Globus pallidus (tissue), 1 donor: ENCODE results near the gene FOXD2.
A peak's percentile ranks its signal among the peaks of the same experiment; 100 is the strongest.

Experiments
- DNase-seq: peaks from one replicate; pipeline ENCODE4 v3.0.0-alpha.2; 2015; ENCODE audit warnings: low spot score

The FOXD2 gene

GRCh38 chr1:47437447-47438164, at the start of gene FOXD2:
Gene FOXD2 (plus strand): TSS chr1:47438044. CDS start chr1:47438136, 92 bp downstream.
- peak; percentile 58 for DNase-seq

DNA sequence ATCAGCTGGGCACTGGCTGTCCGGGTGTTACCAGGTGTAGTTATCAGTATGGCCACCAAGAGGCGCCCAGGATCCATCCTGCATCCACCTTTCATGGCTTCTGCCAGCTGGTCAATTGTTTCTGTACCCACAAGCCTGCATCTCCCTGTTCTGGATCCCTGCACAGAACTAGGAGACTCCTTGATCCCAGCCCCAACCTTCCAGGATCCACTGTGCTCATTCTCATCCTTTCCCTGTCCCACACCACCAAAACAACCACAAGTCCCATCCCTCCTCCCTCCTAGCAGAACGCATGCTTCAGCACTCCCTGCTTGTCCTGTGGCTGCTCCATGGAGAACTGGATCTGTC, 49.0 kb upstream of the FOXD2 start:
- DNase-seq: peak; percentile 13

DNA sequence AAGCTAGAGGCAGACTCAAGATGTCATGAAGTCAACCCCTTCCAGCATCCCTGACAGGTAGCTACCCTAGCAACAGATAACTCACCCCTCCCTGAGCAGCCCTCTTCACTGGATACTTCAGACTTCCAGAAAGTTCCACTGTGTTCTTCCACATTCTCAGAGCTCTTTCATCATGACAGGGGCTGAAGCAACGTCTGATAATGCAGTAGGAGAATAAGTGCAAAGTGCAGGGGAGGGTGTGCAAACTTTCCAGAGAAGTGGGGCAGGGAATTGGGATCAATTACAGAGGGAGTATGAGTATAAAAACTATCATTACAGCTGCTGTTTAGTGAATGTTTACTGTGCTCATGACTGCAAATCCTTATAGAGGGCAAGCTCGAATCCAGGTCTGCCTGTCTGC, 48.1 kb upstream of the FOXD2 start:
- no peak for DNase-seq

DNA sequence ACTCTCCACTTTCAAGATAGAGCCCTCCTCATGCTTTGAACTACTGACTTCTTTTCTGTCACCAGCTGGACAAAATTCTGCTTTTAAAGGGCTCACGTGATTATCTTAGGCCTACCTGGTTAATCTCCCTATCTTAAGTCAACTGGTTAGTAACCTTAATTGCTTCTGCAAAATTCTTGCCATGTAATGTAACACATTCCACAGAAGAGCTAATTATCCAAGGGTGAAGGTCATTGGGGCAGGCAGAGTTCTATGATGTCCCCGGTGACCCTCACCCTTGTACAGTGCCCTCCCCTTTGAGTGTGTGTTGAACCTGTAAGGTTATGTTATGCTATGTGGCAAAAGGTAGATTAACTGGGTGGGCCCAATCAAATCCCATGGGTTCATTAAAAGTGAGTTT, 47.0 kb upstream of the FOXD2 start:
- no peak for DNase-seq

DNA sequence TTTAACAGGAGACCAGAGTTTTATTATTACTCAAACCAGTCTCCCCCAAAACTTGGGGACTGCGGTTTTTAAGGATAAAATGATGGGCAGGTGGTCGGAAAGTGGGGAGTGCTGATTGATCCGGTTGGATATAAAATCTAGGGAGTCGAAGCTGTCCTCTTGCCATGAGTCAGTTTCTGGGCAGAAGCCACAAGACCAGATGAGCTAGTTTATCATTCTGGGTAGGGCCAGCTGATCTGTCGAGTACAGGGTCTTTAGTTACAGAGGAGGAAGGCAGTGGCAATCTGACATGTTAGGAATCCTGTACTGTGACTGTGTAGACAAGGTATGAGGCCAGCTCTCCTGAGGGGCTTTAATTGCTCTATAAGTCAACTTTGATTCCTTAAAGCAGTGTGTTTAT, 44.7 kb upstream of the FOXD2 start:
- no peak for DNase-seq

GRCh38 chr1:47395433-47395832, 42.4 kb upstream of the FOXD2 start:
- no peak for DNase-seq

- no peak for DNase-seq
Measured at GRCh38 chr1:47396671-47397196, 41.1 kb upstream of the FOXD2 start.

- DNase-seq: no peak
Measured at GRCh38 chr1:47399138-47399845, 38.6 kb upstream of the FOXD2 start.

GRCh38 chr1:47399846-47400155, 38.0 kb upstream of the FOXD2 start:
- no peak for DNase-seq

GRCh38 chr1:47401761-47402160, 36.1 kb upstream of the FOXD2 start:
- no peak for DNase-seq

GRCh38 chr1:47402591-47402990, 35.3 kb upstream of the FOXD2 start:
- no peak for DNase-seq

- no peak for DNase-seq
Measured at GRCh38 chr1:47403321-47403910, 34.4 kb upstream of the FOXD2 start.

- DNase-seq: no peak
Measured at GRCh38 chr1:47405697-47406096, 32.1 kb upstream of the FOXD2 start.

- DNase-seq: no peak
Measured at GRCh38 chr1:47406966-47407365, 30.9 kb upstream of the FOXD2 start.

DNA sequence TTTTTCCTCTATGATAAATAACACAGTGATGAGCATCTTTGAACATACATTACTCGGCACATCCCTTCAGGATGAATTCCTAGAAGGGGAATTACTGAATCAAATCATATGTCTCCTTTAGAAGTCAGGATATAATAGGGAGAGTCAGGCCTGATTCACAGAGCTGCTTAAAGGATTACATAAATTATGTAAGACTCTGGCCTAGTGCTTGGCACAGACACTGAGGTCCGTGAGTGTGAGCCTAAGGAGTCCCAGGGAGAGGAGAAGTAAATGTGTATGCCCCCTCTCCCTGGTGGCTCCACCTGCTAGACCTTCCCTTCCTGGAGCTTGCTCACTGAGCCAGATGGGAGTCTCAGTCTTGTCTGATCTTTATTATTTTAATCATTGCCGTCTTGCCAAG, 30.4 kb upstream of the FOXD2 start:
- no peak for DNase-seq

- no peak for DNase-seq
Measured at GRCh38 chr1:47409311-47410067, 28.4 kb upstream of the FOXD2 start.

- DNase-seq: no peak
Measured at GRCh38 chr1:47410068-47410455, 27.8 kb upstream of the FOXD2 start.

- DNase-seq: no peak
Measured at GRCh38 chr1:47411436-47411835, 26.4 kb upstream of the FOXD2 start.

GRCh38 chr1:47412437-47412836, 25.4 kb upstream of the FOXD2 start:
- no peak for DNase-seq

- DNase-seq: no peak
Measured at GRCh38 chr1:47415728-47416318, 22.0 kb upstream of the FOXD2 start, which contains the start of gene FOXE3. Gene FOXE3 (plus strand): TSS chr1:47416285. CDS start chr1:47416316, 31 bp downstream.

DNA sequence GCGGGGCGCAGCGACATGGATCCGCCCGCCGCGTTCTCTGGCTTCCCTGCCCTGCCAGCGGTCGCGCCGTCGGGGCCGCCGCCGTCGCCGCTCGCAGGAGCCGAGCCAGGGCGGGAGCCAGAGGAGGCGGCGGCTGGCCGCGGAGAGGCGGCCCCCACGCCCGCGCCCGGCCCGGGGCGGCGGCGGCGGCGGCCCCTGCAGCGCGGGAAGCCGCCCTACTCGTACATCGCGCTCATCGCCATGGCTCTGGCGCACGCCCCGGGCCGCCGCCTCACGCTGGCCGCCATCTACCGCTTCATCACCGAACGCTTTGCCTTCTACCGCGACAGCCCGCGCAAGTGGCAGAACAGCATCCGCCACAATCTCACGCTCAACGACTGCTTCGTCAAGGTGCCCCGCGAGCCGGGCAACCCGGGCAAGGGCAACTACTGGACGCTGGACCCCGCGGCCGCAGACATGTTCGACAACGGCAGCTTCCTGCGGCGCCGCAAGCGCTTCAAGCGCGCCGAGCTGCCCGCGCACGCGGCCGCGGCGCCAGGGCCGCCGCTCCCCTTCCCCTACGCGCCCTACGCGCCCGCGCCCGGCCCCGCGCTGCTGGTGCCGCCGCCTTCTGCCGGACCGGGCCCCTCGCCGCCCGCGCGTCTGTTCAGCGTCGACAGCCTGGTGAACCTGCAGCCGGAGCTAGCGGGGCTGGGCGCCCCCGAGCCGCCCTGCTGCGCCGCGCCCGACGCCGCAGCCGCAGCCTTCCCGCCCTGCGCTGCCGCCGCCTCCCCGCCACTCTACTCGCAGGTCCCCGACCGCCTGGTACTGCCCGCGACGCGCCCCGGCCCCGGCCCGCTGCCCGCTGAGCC, 21.3 kb upstream of the FOXD2 start:
- no peak for DNase-seq
